HTR-8/SVneo (cell line): Measurements from ENCODE around the gene TPK1.

Source experiments
- DNase-seq: peaks from one replicate; pipeline ENCODE4 v3.0.0; 2011; ENCODE audit warnings: low spot score, mixed read lengths; ENCODE audit not compliant: insufficient read length
- FAIRE-seq: peaks from 2 replicates; lab custom pipeline; 2011; peaks lifted over from hg19 to GRCh38; lab: Jason Lieb, UNC

Gene TPK1

GRCh38 chr7:144500225-144500624 lies 335.6 kb downstream of the TPK1 start:
- FAIRE-seq, result no peak
- DNase-seq, result no peak

GRCh38 chr7:144497282-144497681 lies 338.6 kb downstream of the TPK1 start:
- DNase-seq (no peak), FAIRE-seq (no peak)

DNA sequence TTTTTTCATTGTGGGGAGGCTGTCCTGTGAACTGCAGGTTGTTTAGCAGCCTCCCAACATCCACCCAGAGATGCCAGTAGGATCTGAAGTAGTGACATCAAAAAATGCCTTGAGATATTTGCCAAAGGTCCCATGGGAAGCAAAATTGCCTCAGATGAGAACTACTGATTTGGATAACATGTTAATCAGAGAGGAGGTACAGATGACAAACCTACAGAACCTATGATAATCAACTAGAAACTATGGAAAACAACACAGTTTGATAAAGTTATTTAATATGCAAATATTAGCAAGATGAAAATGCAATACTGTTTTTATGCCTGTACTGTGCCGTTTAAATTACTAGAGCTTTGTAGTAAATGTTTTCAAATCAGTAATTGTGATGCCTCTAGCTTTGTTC lies 341.5 kb downstream of the TPK1 start:
- FAIRE-seq (no peak), DNase-seq (no peak)

- DNase-seq, result no peak
- FAIRE-seq, result no peak
These were observed 346.3 kb downstream of the TPK1 start for GRCh38 chr7:144489504-144489903.

DNA sequence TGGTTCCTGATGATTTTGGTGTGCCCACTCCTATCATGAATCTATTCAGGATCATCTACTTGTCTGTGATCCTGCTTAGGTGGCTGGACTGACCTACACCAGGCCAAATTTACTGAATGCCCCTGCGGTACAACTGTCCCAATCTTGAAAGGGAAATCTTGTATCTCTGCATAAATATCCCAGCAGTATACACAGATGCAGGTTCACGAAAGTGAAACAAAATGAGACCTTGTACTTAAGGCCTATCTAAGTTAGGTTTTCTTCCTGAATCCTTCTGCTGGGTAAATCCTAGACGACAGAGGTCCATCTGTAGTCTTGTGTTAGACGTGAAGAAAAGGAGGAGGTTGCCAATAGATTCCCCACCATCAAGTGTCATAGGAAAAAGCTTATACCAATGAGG lies 346.9 kb downstream of the TPK1 start:
- DNase-seq (no peak), FAIRE-seq (no peak)

- DNase-seq (no peak), FAIRE-seq (no peak)
These were observed 348.0 kb downstream of the TPK1 start for GRCh38 chr7:144487901-144488300.

DNA sequence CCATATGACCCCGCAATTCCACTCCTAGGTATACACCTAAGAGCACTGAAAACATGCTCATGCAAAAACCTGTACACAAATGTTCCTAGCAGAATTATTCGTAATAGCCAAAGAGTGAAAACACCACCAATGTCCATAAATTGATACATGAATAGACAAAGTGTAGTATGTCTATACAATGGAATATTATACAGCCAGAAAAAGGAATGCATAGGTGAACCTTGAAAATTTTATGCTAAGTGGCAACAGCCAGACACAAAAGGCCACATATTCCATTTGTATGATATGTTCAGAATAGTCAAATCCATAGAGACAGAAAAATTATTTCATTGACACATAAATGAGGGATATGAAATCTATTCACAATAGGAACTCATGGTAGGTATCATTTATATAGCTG lies 351.4 kb downstream of the TPK1 start:
- no peak for DNase-seq
- FAIRE-seq, result no peak

- no peak for FAIRE-seq
- DNase-seq, result no peak
These were observed 352.7 kb downstream of the TPK1 start for GRCh38 chr7:144483189-144483588.

DNA sequence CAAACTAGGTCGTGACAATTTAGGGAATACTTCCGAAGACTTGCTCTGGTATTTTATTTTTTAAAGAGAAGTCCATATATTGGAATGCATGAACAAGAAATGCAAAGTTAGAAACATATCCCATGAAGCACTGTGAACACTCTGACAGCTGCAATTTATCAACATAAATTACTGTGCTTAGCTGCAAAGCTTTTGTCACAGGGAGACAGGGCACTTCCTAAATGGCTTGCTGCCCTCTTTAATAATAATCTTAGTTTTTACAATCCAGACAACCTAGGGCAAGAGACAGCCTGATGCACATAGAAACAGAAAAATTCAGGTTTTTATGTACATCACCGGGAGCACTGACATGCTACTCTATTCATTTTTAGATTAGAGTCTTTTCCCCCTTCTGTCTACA lies 354.0 kb downstream of the TPK1 start:
- FAIRE-seq (no peak), DNase-seq (no peak)

DNA sequence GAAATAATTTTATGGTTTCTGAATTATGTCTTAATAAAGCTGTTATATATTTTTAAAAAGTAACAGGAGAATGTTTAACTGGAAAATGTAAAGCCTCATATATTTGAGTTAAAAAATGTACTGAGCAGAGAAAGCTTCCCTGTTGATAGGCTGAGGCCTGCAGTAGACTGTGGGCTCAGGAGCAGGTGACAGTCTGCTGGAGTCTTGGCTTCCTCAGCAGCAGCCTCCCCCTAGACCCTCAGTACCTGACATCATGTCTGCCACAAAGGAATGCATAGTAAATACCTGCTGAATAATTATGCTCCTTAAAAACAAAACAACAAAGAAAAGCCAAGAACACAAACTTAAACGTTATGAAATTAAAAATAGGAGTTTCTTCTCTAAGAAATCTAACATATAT lies 358.5 kb downstream of the TPK1 start:
- no peak for FAIRE-seq
- no peak for DNase-seq

- no peak for DNase-seq
- FAIRE-seq, result no peak
These were observed 360.8 kb downstream of the TPK1 start for GRCh38 chr7:144474800-144475615.

GRCh38 chr7:144474363-144474762 lies 361.5 kb downstream of the TPK1 start:
- FAIRE-seq, result no peak

GRCh38 chr7:144473908-144474307 lies 361.9 kb downstream of the TPK1 start:
- DNase-seq (no peak), FAIRE-seq (no peak)

More at GRCh38 chr7:144474363-144474762, 361.5 kb downstream of the TPK1 start:
- no peak for DNase-seq

DNA sequence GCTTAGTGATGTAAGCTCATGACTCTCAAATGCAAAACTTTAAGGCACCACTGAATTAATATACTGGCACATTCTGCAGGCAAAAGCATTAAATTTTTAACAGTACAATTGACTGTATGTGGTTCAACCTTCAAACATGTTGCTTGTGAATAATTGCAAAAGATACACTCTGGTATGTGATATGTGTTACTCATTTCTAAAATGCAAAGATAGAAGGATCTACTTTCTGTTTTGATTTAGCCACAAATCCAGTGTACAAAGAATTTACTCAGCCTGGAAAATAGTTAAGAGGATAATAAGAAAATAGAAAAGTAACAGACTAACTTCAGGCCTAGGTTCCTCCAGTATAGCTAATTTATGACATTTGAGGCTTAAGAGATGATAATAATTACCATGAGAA lies 365.8 kb downstream of the TPK1 start:
- DNase-seq (no peak), FAIRE-seq (no peak)

- DNase-seq (no peak), FAIRE-seq (no peak)
These were observed 366.7 kb downstream of the TPK1 start for GRCh38 chr7:144468990-144469732.

GRCh38 chr7:144459635-144460034 lies 376.2 kb downstream of the TPK1 start:
- no peak for FAIRE-seq
- DNase-seq, result no peak

- FAIRE-seq (no peak), DNase-seq (no peak)
These were observed 380.8 kb downstream of the TPK1 start for GRCh38 chr7:144455040-144455404.

DNA sequence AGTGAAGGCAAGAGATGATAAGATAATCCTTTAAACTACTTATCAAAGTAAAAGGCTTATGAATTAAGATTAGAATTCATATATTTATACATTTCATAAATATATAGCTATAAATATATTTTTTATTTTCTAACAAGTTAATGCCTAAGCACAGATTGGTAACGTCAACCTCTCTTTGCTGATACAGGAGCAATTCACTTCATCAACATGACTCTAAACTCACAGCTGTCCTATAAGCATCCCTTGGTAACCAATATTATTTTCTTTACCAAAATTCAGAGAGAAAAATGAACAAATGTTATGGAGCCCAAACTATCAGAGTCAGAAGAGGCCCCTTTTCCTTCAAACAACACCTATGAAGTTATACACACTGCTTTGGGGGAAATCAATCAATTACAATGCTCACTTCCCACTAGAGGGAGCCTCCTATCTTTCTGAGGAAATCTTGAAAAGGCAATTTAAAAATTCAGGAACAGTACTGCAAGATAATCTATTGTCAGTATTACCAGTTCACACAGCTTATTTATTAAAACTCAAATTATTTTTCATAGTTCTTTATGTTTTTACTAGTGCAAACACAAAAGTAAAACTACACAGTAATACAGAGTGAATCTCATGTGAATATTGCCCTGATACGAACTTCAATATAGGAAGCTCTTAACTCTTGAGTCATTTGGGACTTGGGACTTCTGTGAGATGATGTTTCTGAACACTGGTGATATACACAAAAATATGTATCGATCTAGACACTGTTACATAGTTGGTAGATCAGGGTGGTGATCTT lies 381.4 kb downstream of the TPK1 start:
- DNase-seq, result no peak
- no peak for FAIRE-seq

- DNase-seq (no peak), FAIRE-seq (no peak)
These were observed 383.8 kb downstream of the TPK1 start for GRCh38 chr7:144452064-144452463.

DNA sequence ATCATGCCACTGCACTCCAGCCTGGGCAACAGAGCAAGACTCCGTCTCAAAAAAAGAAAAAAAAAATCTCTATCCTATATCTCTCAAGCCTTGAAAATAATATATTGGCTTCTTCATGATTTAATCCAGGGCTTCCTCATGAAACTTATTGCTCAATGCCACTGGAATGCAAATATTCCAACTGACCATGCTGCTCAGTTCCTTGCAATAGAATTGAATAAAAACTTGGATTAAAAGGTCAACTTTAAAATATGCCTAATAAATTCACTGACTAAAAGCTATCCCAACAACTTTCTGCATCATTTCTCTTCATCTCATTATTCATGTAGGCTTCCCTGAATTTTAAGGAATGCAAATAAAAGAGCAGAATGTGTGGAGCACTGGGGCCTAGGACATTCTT lies 390.3 kb downstream of the TPK1 start:
- FAIRE-seq (no peak), DNase-seq (no peak)

GRCh38 chr7:144439717-144440205 lies 396.1 kb downstream of the TPK1 start:
- DNase-seq (no peak), FAIRE-seq (no peak)
